GM12874 (cell line): Measurements from ENCODE around the gene BAHCC1.

Source experiments
- CTCF ChIP-seq: IDR thresholded peaks from 2 replicates; pipeline ENCODE4 v1.5.1; 2011; ENCODE audit warnings: low read depth, mild to moderate bottlenecking, control low read depth, low read length, moderate library complexity; ENCODE audit not compliant: insufficient read depth

Gene BAHCC1

GRCh38 chr17:81479175-81480071 is 84.2 kb downstream of the BAHCC1 start:
- TF ChIP-seq CTCF, result no peak

- TF ChIP-seq CTCF, result 0 out of 2 replicates have a peak, but pooled peaks have one; percentile 1
Measured at GRCh38 chr17:81480140-81481072, 85.1 kb downstream of the BAHCC1 start.

GRCh38 chr17:81481073-81481799 is 86.0 kb downstream of the BAHCC1 start:
- no peak for TF ChIP-seq CTCF

GRCh38 chr17:81481815-81482505 is 86.7 kb downstream of the BAHCC1 start:
- TF ChIP-seq CTCF, result no peak

GRCh38 chr17:81482673-81483072 is 87.4 kb downstream of the BAHCC1 start:
- TF ChIP-seq CTCF, result no peak

GRCh38 chr17:81483085-81483861 is 88.0 kb downstream of the BAHCC1 start:
- no peak for TF ChIP-seq CTCF
